CD14-positive monocyte (primary cell): ENCODE data around the gene ARHGEF7. TPM values are rescaled to one million over a fixed set of nuclear protein-coding genes. Genes with fewer than 3 reads are reported as not detected.

Source experiments
- DNase-seq, 3 donors: peaks; one replicate each; pipeline ENCODE4 v3.0.0-alpha.2; 2011 to 2022
- H2AFZ ChIP-seq: 2 replicates; pipeline ENCODE4 v1.6.0; 2012; ENCODE audit warnings: mild to moderate bottlenecking, low read depth, low read length, inconsistent platforms; ENCODE audit not compliant: insufficient read depth, poor library complexity, severe bottlenecking
- H3K27ac ChIP-seq, 2 donors: 1 replicate in 1 of 2; 2 replicates in 1 of 2; pipeline ENCODE4 v1.5.1; 2012 to 2013; ENCODE audit warnings: low read length in 2 of 2, control low read depth in 1 of 2, inconsistent platforms in 1 of 2, low read depth in 1 of 2, mild to moderate bottlenecking in 1 of 2
- H3K27me3 ChIP-seq, 2 donors: one replicate each; pipeline versions ENCODE4 v1.6.0 to v1.6.1; 2011 to 2013; ENCODE audit warnings: low read length in 2 of 2; ENCODE audit not compliant: control insufficient read depth in 2 of 2, insufficient read depth in 2 of 2
- H3K36me3 ChIP-seq, 2 donors: replicated peaks in 1 of 2; 1 replicate in 1 of 2; 2 replicates in 1 of 2; pipeline versions ENCODE4 v1.5.1 to v1.6.1; 2012 to 2013; ENCODE audit warnings: low read length in 2 of 2, control low read depth in 1 of 2, inconsistent platforms in 1 of 2, mild to moderate bottlenecking in 1 of 2; ENCODE audit not compliant: insufficient read depth in 2 of 2, control insufficient read depth in 1 of 2
- H3K4me1 ChIP-seq, 2 donors: 1 replicate in 1 of 2; 2 replicates in 1 of 2; pipeline versions ENCODE4 v1.5.1 to v1.6.1; 2012 to 2013; ENCODE audit warnings: low read length in 2 of 2, control low read depth in 1 of 2, inconsistent platforms in 1 of 2, mild to moderate bottlenecking in 1 of 2, moderate library complexity in 1 of 2; ENCODE audit not compliant: insufficient read depth in 2 of 2, control insufficient read depth in 1 of 2
- H3K4me2 ChIP-seq: replicated peaks from 2 replicates; pipeline ENCODE3; 2012; ENCODE audit warnings: low read length, moderate library complexity, mild to moderate bottlenecking; ENCODE audit not compliant: poor library complexity, severe bottlenecking; ENCODE audit errors: extremely low read depth
- H3K4me3 ChIP-seq, 3 experiments: fragments of 200-600 bp in 1 of 3; sonication (generic) in 1 of 3; replicated peaks in 1 of 3; 1 replicate in 2 of 3; 2 replicates in 1 of 3; pipeline ENCODE4 v1.5.1; 2011 to 2013; ENCODE audit warnings: low read length in 3 of 3, mild to moderate bottlenecking in 3 of 3, control low read depth in 2 of 3, low read depth in 2 of 3, inconsistent platforms in 1 of 3, moderate library complexity in 1 of 3
- H3K79me2 ChIP-seq: 2 replicates; pipeline ENCODE4 v1.6.0; 2012; ENCODE audit warnings: mild to moderate bottlenecking, control low read depth, inconsistent platforms, low read length, moderate library complexity; ENCODE audit not compliant: insufficient read depth
- H3K9ac ChIP-seq: 2 replicates; pipeline ENCODE4 v1.6.0; 2017; ENCODE audit warnings: low read length, mild to moderate bottlenecking; ENCODE audit not compliant: insufficient read depth, poor library complexity, severe bottlenecking
- H3K9me3 ChIP-seq, 2 donors: replicated peaks in 1 of 2; 1 replicate in 1 of 2; 2 replicates in 1 of 2; pipeline versions ENCODE4 v1.5.1 to v1.6.1; 2012 to 2013; ENCODE audit warnings: low read length in 2 of 2, control low read depth in 1 of 2; ENCODE audit not compliant: control insufficient read depth in 1 of 2, insufficient read depth in 1 of 2
- H4K20me1 ChIP-seq: 2 replicates; pipeline ENCODE4 v1.6.0; 2012; ENCODE audit warnings: mild to moderate bottlenecking, low read length, control low read depth, moderate library complexity; ENCODE audit not compliant: insufficient read depth
- H3K27ac Mint-ChIP-seq, 7 donors: one replicate each; pipeline ENCODE4 v1.8.0; 2020; ENCODE audit warnings: mild to moderate bottlenecking in 7 of 7, mixed read lengths in 7 of 7, moderate library complexity in 6 of 7, inconsistent platforms in 2 of 7
- H3K27me3 Mint-ChIP-seq, 3 donors: one replicate each; pipeline ENCODE4 v1.8.0; 2021 to 2022; ENCODE audit warnings: low read depth in 3 of 3, mild to moderate bottlenecking in 3 of 3, mixed read lengths in 3 of 3, moderate library complexity in 3 of 3, inconsistent platforms in 1 of 3
- H3K36me3 Mint-ChIP-seq, 2 donors: one replicate each; pipeline ENCODE4 v1.8.0; 2020; ENCODE audit warnings: mixed read lengths in 2 of 2, inconsistent platforms in 1 of 2, mild to moderate bottlenecking in 1 of 2
- H3K4me1 Mint-ChIP-seq: one replicate; pipeline ENCODE4 v1.8.0; 2020; ENCODE audit warnings: mild to moderate bottlenecking, mixed read lengths
- H3K4me3 Mint-ChIP-seq, 2 donors: one replicate each; pipeline ENCODE4 v1.8.0; 2020; ENCODE audit warnings: mild to moderate bottlenecking in 2 of 2, mixed read lengths in 2 of 2, moderate library complexity in 1 of 2
- H3K9me3 Mint-ChIP-seq, 7 donors: one replicate each; pipeline ENCODE4 v1.8.0; 2020 to 2022; ENCODE audit warnings: mixed read lengths in 7 of 7, mild to moderate bottlenecking in 6 of 7, moderate library complexity in 6 of 7, inconsistent platforms in 2 of 7
- CTCF ChIP-seq: fragments of 200-600 bp; IDR thresholded peaks from one replicate; pipeline ENCODE4 v1.8.0; 2022; ENCODE audit warnings: antibody characterized with exemption, mild to moderate bottlenecking
- WGBS: methylation state at CpG from one replicate; pipeline ENCODE4 v1.1.5; 2013; ENCODE audit warnings: missing lambda C conversion rate; ENCODE audit not compliant: insufficient coverage; 5-methylcytosine and 5-hydroxymethylcytosine counted together
- intact Hi-C, 2 donors: fragments of 100-400 bp; cut with micrococcal nuclease; formaldehyde crosslinking; loops; one replicate each; pipeline versions ENCODE4 v1.15.0 to v1.15.1; 2023
- polyA plus RNA-seq, 3 donors: library from polyadenylated mRNA; depleted of rRNA in 1 of 3; unstranded in 2 of 3; stranded (reverse) in 1 of 3; fragments of 300-500 nt in 2 of 3; fragments of >200 nt in 1 of 3; fragmentation: Illumina TruSeq in 2 of 3; gene quantifications; 1 replicate in 2 of 3; 2 replicates in 1 of 3; pipeline ENCODE4 v1.2.3, GENCODE V29; 2012 to 2021

ARHGEF7 gene
- polyA plus RNA-seq, 3 donors = 4.6 to 29.0 (median 6.1) TPM

DNA sequence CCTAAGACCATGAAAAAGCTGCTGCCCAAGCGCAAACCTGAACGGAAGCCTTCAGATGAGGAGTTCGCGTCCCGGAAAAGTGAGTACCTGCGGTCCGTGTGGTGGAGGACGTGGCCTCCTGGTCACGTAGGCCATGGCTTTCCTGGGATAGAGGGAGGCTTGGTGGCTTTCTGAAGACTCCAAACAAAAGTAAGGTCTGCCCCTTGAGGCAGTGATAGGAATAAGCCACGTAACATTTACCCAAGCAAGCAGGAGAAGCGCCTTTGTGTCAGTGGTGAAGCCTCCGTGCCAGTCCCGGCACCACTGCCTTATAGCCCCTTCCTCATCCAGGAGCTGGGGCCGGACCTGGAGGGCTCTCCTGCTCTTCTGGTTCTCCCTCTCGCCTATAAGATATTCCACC lies 171.1 kb downstream of the ARHGEF7 start:
- Mint-ChIP-seq H3K4me3 (no peak overlapping the region), H3K4me1 (peaks cover 10% of the 10 kb centered on the region), H3K9me3 (peaks cover 0 to 3% (median 0%) of the 10 kb centered on the region in 7 donors), H3K27me3 (no peaks in the 10 kb centered on the region), H3K36me3 (peaks cover 79 to 92% of the 10 kb centered on the region in 2 donors), H3K27ac (peak overlapping the region in 2 of 7 donors; percentile 10 to 25)
- no peak overlapping the region for H3K27ac ChIP-seq
- no peak overlapping the region for H3K4me2 ChIP-seq
- TF ChIP-seq CTCF = no peak
- peaks cover 77 to 98% of the 10 kb centered on the region in 2 donors for H3K36me3 ChIP-seq
- no peaks in the 10 kb centered on the region for H4K20me1 ChIP-seq
- H3K79me2 ChIP-seq = no peaks in the 10 kb centered on the region
- no peak for DNase-seq
- no peaks in the 10 kb centered on the region for H3K9me3 ChIP-seq
- no peaks in the 10 kb centered on the region for H3K27me3 ChIP-seq
- intact Hi-C loops = no loop called here
- no peak overlapping the region for H3K9ac ChIP-seq
- H3K4me1 ChIP-seq = peaks cover 4 to 8% of the 10 kb centered on the region in 2 donors
- no peak overlapping the region for H3K4me3 ChIP-seq
- 90% methylated on average over 13 of the region's 15 CpGs for WGBS
- H2AFZ ChIP-seq = no peak overlapping the region

DNA sequence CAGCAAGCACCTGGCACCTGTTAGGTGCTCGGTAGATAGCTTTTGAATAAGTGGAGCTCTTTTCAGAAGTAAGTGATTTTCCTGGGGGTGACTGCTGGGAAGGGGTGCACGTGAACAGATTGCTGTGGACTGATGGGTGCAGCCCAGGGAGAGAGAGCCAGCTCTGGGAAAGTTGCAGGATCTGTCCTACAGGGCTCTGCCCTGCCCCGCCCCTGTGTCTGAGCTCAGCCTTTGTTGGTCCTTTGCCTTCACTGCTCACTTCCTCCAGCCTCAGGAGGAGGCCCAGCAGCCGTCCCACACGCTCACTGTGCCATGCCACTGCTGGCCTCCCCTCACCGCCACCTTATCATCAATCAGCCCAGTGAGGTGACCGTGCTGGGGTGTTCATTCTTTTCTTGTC lies 171.6 kb downstream of the ARHGEF7 start:
- Histone ChIP-seq H3K4me3 (no peak overlapping the region), H4K20me1 (no peaks in the 10 kb centered on the region), H3K9ac (no peak overlapping the region), H3K4me1 (peaks cover 0 to 2% of the 10 kb centered on the region in 2 donors), H2AFZ (no peak overlapping the region), H3K79me2 (no peaks in the 10 kb centered on the region), H3K4me2 (no peak overlapping the region), H3K36me3 (peaks cover 82 to 99% of the 10 kb centered on the region in 2 donors), H3K9me3 (no peaks in the 10 kb centered on the region), H3K27ac (no peak overlapping the region), H3K27me3 (no peaks in the 10 kb centered on the region)
- Mint-ChIP-seq H3K4me1 (peaks cover 4% of the 10 kb centered on the region), H3K36me3 (peaks cover 77 to 91% of the 10 kb centered on the region in 2 donors), H3K27me3 (no peaks in the 10 kb centered on the region), H3K27ac (peak overlapping the region in 1 of 7 donors; percentile 83), H3K9me3 (peaks cover 0 to 3% (median 0%) of the 10 kb centered on the region in 7 donors), H3K4me3 (no peak overlapping the region)
- no peak for TF ChIP-seq CTCF
- WGBS = 94% methylated on average over 7 of the region's 7 CpGs
- DNase-seq = no peak
- intact Hi-C loops = no loop called here
